Measurements from ENCODE around the gene CBFB. TPM values are rescaled to one million over a fixed set of nuclear protein-coding genes. Genes with fewer than 3 reads are reported as not detected.

CBFB gene
- total and polyA plus RNA-seq, 2 experiments from 2014 or later: 52.3 to 53.3 TPM

DNA sequence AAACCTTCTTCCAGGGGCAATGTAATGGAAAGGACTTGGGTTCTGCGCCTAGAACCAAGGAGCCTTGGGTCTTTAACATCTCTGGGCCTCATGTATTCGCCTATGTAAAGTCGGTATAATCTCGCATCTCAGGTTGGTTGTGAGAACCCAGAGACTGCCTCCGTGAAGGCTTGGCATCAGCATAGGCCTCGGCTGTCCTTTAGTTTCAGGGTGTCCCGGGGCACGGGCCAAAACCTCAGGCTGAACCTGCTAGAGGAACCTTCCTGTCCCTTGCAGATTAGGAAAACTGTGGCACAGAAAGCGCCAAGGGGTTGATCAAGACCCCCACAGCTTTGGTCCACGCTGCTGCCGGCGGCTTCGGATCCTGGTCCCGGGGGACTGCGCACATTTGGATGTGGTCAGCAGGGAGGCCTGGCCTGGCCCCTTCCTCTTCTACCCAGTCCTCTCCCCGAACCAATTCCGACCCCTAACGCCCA, 80.0 kb downstream of the CBFB start:
- Histone ChIP-seq H3K4me3 (peak overlapping the region; percentile 92), H3K9me2 (ENCODE audit: insufficient read depth) (no peaks in the 10 kb centered on the region), H3K4me1 (ENCODE audit: insufficient read depth) (peaks cover 15% of the 10 kb centered on the region), H3K9ac (peak overlapping the region; percentile 79), H3K27ac (peak overlapping the region; percentile 63), H3K27me3 (replicated peaks; ENCODE audit: insufficient read depth) (no peaks in the 10 kb centered on the region), H3K79me2 (ENCODE audit: insufficient read depth) (peaks cover 41% of the 10 kb centered on the region), H3K36me3 (ENCODE audit: low read depth) (no peaks in the 10 kb centered on the region), H3K4me2 (ENCODE audit: unreplicated experiment) (peak overlapping the region; percentile 85), H3F3A (ENCODE audit: insufficient read depth) (peaks cover 25% of the 10 kb centered on the region), H4K20me1 (ENCODE audit: insufficient read depth) (no peaks in the 10 kb centered on the region), H3K9me3 (ENCODE audit: low read depth) (no peaks in the 10 kb centered on the region), H2AFZ (peak overlapping the region; percentile 91)
- in situ Hi-C loops (cut with MboI): no loop called here
- TF ChIP-seq EZH2phosphoT487 (IDR thresholded peaks at IDR 0.05; ENCODE audit: insufficient read depth, low read depth): no peak
- no peak for TF ChIP-seq EZH2 (IDR thresholded peaks at IDR 0.05; ENCODE audit: insufficient read depth, poor library complexity, severe bottlenecking)
- DNase-seq: no peak
- 65% methylated on average over 18 of the region's 18 CpGs for WGBS, 2 experiments (ENCODE audit: low coverage in 1 of 2, low lambda C conversion rate in 2 of 2, missing lambda C conversion rate in 2 of 2)

- peak within 1 kb of the TSS; percentile 85 for H3K4me2 ChIP-seq (ENCODE audit: unreplicated experiment)
- peak; percentile 95 for DNase-seq
- H3K79me2 ChIP-seq (ENCODE audit: insufficient read depth): peaks cover 47% of the 10 kb centered on the region
- peak within 1 kb of the TSS; percentile 91 for H2AFZ ChIP-seq
- no peaks in the 10 kb centered on the region for H4K20me1 ChIP-seq (ENCODE audit: insufficient read depth)
- no peaks in the 10 kb centered on the region for H3K9me3 ChIP-seq (ENCODE audit: low read depth)
- TF ChIP-seq EZH2 (IDR thresholded peaks at IDR 0.05; ENCODE audit: insufficient read depth, poor library complexity, severe bottlenecking): no peak
- TF ChIP-seq EZH2phosphoT487 (IDR thresholded peaks at IDR 0.05; ENCODE audit: insufficient read depth, low read depth): no peak
- in situ Hi-C loops (cut with MboI): no loop called here
- H3F3A ChIP-seq (ENCODE audit: insufficient read depth): peaks cover 24% of the 10 kb centered on the region
- peaks cover 15% of the 10 kb centered on the region for H3K4me1 ChIP-seq (ENCODE audit: insufficient read depth)
- peak within 1 kb of the TSS; percentile 63 for H3K27ac ChIP-seq
- no peaks in the 10 kb centered on the region for H3K27me3 ChIP-seq (replicated peaks; ENCODE audit: insufficient read depth)
- peak within 1 kb of the TSS; percentile 92 for H3K4me3 ChIP-seq
- no peaks in the 10 kb centered on the region for H3K9me2 ChIP-seq (ENCODE audit: insufficient read depth)
- 1 to 2% methylated on average over 54 to 62 of the region's 63 CpGs for WGBS, 2 experiments (ENCODE audit: low coverage in 1 of 2, low lambda C conversion rate in 2 of 2, missing lambda C conversion rate in 2 of 2)
- H3K9ac ChIP-seq: peak within 1 kb of the TSS; percentile 79
- no peaks in the 10 kb centered on the region for H3K36me3 ChIP-seq (ENCODE audit: low read depth)
Observed at GRCh38 chr16:67109407-67110135, 80.6 kb downstream of the CBFB start, which contains the start of gene PHAF1. TSS of gene PHAF1 (plus strand) at chr16:67109941. CDS start at chr16:67110176, 235 bp downstream.

- Histone ChIP-seq H3K9ac (no peak overlapping the region), H3K4me3 (no peak overlapping the region), H3K4me1 (ENCODE audit: insufficient read depth) (peaks cover 28% of the 10 kb centered on the region), H3K4me2 (ENCODE audit: unreplicated experiment) (no peak overlapping the region), H3F3A (ENCODE audit: insufficient read depth) (peaks cover 29% of the 10 kb centered on the region), H3K27me3 (replicated peaks; ENCODE audit: insufficient read depth) (no peaks in the 10 kb centered on the region), H3K9me3 (ENCODE audit: low read depth) (no peaks in the 10 kb centered on the region), H3K36me3 (ENCODE audit: low read depth) (no peaks in the 10 kb centered on the region), H2AFZ (no peak overlapping the region), H3K9me2 (ENCODE audit: insufficient read depth) (no peaks in the 10 kb centered on the region), H3K79me2 (ENCODE audit: insufficient read depth) (peaks cover 68% of the 10 kb centered on the region), H4K20me1 (ENCODE audit: insufficient read depth) (no peaks in the 10 kb centered on the region; the same call in 1 of the 2 replicates), H3K27ac (no peak overlapping the region)
- in situ Hi-C loops (cut with MboI): no loop called here
- TF ChIP-seq EZH2 (IDR thresholded peaks at IDR 0.05; ENCODE audit: insufficient read depth, poor library complexity, severe bottlenecking) (no peak), EZH2phosphoT487 (IDR thresholded peaks at IDR 0.05; ENCODE audit: insufficient read depth, low read depth) (no peak)
- no peak for DNase-seq
- WGBS, 2 experiments (ENCODE audit: low coverage in 1 of 2, low lambda C conversion rate in 2 of 2, missing lambda C conversion rate in 2 of 2): 45 to 51% methylated on average over 4 of the region's 4 CpGs
Observed at GRCh38 chr16:67111951-67112444, 83.0 kb downstream of the CBFB start.

GRCh38 chr16:67112591-67113399, 83.8 kb downstream of the CBFB start:
- Histone ChIP-seq H3K27ac (no peak overlapping the region), H3K79me2 (ENCODE audit: insufficient read depth) (peaks cover 76% of the 10 kb centered on the region), H3K4me3 (no peak overlapping the region), H3K4me2 (ENCODE audit: unreplicated experiment) (no peak overlapping the region), H3K27me3 (replicated peaks; ENCODE audit: insufficient read depth) (no peaks in the 10 kb centered on the region), H3K9me3 (ENCODE audit: low read depth) (no peaks in the 10 kb centered on the region), H3K36me3 (ENCODE audit: low read depth) (no peaks in the 10 kb centered on the region), H2AFZ (no peak overlapping the region), H3K4me1 (ENCODE audit: insufficient read depth) (peaks cover 30% of the 10 kb centered on the region), H3K9me2 (ENCODE audit: insufficient read depth) (no peaks in the 10 kb centered on the region), H3K9ac (no peak overlapping the region), H3F3A (ENCODE audit: insufficient read depth) (peaks cover 34% of the 10 kb centered on the region), H4K20me1 (ENCODE audit: insufficient read depth) (no peaks in the 10 kb centered on the region; the same call in 1 of the 2 replicates)
- 97 to 100% methylated on average over 4 of the region's 4 CpGs for WGBS, 2 experiments (ENCODE audit: low coverage in 1 of 2, low lambda C conversion rate in 2 of 2, missing lambda C conversion rate in 2 of 2)
- in situ Hi-C loops (cut with MboI): no loop called here
- TF ChIP-seq EZH2phosphoT487 (IDR thresholded peaks at IDR 0.05; ENCODE audit: insufficient read depth, low read depth): no peak
- no peak for TF ChIP-seq EZH2 (IDR thresholded peaks at IDR 0.05; ENCODE audit: insufficient read depth, poor library complexity, severe bottlenecking)
- no peak for DNase-seq
